GM21737 (cell line): Measurements from ENCODE around the gene EPAS1.

Source experiments
- ATAC-seq: cut with Tn5 transposase; IDR thresholded peaks from one replicate; pipeline ENCODE4 v1.9.1; 2021; ENCODE audit warnings: mild to moderate bottlenecking, moderate library complexity; ENCODE audit not compliant: unreplicated experiment

Gene EPAS1

DNA sequence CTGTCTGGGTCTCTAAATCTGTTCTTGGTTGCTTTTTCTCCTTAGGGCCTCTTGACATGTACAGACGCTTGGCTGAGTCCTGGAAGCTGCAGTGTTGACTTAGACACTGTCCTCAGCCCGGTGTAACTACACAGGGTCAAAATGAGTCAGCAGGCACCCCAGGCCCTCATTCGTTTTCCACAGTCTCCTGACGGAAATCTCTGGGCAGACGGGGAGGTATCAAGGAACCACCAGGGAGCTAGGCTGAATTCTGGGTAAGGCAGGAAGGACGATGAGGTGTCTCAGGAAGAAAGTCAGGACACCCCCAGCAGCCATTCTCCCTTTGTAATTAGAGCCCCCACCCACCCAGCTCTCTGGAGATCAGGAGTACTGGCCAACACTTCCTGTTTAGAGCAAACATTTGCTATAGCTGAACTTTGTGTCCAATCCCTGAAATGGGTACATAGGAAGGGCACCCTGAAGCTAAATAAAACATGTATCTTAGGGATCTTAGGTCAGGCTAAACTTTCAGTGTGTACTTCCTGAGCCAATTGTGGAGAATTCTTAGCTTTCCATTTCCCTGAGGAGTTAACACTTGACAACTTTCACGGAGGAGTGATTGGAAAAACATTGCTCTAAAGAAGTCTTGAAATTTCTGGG, 23.9 kb upstream of the EPAS1 start:
- ATAC-seq, result no peak

DNA sequence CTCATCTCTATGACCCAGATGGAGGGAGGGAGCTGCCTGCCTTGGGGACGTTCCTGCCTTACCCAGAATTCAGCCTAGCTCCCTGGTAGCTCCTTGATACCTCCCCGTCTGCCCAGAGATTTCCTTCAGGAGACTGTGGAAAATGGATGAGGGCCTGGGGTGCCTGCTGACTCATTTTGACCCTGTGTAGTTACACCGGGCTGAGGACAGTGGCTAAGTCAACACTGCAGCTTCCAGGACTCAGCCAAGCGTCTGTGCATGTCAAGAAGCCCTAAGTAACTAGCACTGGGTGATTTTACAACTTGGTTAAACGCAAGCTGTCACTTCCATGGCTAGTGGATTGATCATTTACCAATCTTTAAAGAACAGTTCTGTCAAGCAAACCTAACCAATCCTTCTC, 23.3 kb upstream of the EPAS1 start:
- ATAC-seq, result no peak

DNA sequence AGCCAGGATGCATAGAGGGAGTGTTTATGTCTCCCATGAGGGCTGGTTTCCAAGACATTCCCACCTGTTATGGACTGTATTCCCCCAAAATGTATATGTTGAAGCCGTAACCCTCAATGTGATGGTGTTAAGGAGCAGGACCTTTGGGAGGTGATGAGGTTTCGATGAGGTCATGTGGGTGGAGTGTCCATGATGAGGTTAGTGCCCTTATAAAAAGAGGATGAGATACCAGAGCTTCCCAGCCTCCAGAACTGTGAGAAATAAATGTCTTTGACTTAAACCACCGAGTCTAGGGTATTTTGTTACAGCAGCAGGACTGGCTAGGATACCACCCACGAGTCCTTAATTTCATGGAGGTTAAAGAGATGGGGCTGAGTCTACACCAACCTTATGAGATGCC, 22.6 kb upstream of the EPAS1 start:
- no peak for ATAC-seq

- no peak for ATAC-seq
Observed at GRCh38 chr2:46275995-46276394, 21.2 kb upstream of the EPAS1 start.

- ATAC-seq, result no peak
Observed at GRCh38 chr2:46276642-46277041, 20.6 kb upstream of the EPAS1 start.

DNA sequence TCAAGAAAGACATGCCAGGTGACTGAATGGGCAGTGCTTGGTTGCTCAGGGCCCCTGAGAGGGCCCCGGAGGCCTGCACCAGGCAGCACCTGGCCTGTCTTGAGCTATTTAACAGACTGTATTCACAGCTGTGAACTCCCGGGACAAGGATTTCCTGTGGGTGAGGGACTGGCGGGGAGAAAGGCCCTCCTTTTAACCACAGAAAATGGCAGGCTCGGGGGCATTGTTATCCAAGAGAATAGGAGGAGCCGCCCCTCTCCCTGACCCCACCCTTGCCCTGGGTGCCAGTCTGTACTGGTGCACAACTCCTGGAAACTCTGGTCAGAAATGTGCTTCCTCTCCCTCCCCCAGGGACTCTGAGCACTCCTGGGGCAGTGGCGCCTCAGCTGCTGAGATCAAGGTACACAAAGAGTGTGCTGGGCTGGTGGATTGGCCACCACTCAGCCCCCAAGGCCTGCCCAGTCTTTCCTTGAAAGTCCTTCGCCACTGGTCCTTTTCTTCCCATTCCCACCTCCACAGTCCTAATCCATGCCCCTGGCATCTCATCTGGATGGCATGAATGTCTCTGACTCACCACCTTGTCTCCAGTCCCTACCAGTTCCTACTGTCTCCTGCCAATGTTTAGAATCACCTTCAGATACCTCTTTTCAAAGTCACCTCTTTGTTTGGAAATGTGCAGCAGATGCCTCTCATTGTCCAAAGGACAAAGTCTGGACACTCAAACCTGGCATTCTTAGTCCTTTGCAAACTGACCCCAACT, 19.6 kb upstream of the EPAS1 start:
- ATAC-seq, result no peak

GRCh38 chr2:46278952-46279351, 18.3 kb upstream of the EPAS1 start:
- no peak for ATAC-seq

DNA sequence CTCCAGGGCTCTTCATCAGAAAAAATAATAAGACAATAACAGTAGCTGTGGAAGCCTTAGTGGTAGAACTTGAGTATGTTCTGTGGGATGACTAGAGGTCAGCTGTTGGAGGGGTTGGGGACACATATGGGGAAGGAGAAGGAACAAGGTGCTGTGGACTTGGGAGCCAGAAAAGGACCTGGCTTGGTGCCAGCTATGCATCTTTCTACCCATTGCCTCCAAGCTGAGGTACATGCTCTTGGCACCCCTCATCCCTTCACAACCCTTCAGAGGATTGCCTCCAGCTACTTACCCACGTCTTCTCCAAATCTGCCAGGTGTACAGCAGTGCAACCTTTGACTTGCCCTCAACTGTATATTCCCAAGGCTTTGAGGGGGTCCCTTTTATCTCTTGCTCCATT, 15.3 kb upstream of the EPAS1 start:
- no peak for ATAC-seq

DNA sequence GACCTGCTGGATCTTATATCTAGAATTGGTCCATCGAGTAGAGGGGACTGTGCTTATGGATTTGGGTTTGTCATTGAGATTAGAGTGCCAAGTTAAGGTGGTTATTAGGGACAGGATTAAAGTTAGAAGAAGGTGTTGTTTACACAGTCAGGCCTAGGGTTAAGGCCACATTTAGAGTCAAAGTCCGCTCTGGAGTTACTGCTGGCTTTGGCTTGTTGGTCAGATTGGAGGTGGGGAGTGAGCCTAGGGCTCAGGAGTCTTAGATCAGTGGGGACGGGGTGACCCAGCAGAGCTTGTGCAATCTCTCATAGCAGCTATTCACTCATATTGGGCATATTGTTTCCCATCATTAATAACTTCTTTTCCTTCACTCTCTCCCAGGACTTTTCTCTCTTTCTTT, 13.5 kb upstream of the EPAS1 start:
- no peak for ATAC-seq

DNA sequence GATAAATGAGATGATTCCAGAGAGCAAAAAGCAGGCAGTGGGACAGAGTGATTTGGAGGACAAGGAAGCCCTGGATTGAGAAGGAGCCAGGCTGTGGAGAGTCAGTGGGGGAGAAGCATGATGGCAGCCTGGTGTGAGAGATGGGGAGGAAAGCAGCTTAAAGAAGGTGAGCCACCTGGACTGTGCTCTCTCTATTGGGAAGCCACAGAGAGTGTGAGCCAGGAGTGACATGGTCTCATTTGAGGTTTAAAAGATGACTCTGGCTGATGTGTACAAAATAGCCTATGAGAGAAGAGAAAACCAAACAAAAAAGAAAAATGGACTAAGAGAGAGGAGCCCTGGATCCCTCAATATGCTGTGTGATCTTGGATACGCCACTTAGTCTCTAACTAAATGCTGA, 12.9 kb upstream of the EPAS1 start:
- ATAC-seq, result no peak

- no peak for ATAC-seq
Observed at GRCh38 chr2:46284796-46285195, 12.4 kb upstream of the EPAS1 start.

DNA sequence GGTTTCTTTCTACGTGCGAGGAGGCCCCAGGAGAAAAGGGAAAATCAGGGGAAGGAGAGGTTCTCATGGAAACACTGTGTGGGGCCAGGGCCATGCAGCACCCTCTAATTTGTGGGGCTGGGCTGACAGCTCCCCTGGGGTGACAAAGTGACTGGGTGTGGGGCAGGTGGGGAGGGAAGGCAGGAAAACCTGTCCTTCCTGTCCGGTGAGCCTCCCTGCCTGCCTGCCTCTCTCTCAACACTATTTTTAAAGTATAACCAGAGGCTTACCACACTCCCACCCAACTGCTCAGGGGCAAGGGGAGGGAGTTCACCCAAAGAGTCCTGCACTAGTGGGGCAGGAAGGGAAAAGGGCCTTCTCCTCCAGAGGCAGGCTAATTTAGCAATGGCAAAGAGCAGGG, 10.5 kb upstream of the EPAS1 start:
- no peak for ATAC-seq

DNA sequence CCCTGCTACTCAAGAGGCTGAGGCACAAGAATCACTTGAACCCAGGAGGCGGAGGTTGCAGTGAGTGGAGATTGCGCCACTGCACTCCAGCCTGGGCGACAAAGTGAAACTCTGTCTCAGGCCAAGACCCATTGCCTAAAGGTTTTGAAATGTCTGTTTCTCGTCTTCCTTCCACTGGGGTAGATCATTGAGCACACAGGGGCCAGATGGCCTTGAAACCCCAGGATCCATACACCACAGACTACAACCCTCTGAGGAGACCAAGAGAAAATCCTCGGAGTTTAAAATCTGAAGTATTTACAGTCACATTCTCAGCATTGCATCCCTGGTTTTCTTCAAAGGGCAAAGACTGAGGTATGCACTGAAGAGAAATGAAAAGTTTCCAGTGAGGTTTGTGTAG, 7.1 kb upstream of the EPAS1 start:
- ATAC-seq, result no peak

GRCh38 chr2:46293466-46293865, 3.7 kb upstream of the EPAS1 start:
- no peak for ATAC-seq

DNA sequence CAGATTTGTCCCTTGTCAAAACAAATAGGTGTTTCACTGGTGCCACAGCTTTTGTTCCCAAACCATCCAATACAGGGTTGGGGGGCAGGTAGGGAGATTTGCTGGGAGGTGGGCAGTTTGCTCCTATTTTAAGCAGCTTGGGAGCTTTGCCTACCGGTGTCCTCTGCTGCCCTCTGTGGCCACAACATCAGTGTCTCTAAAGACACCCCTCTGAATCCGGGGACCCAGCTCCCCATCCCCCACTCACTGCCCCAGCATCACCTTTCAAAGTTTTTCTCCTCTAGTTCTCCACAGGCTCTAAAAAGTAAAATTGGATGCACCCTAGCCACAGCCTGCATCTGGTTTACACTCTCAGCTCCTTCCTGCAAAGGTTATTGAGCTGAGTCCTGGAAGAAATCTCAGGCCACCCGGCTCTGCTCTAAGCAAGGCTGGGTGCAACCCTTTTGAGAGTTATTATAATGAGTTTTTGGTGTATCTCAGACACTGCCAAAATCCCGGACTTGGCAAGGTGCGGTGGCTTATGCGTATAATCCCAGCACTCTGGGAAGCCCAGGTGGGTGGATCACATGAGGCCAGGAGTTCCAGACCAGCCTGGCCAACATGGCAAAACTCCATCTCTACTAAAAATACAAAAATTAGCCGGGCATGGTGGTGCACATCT, 2.9 kb upstream of the EPAS1 start:
- no peak for ATAC-seq

DNA sequence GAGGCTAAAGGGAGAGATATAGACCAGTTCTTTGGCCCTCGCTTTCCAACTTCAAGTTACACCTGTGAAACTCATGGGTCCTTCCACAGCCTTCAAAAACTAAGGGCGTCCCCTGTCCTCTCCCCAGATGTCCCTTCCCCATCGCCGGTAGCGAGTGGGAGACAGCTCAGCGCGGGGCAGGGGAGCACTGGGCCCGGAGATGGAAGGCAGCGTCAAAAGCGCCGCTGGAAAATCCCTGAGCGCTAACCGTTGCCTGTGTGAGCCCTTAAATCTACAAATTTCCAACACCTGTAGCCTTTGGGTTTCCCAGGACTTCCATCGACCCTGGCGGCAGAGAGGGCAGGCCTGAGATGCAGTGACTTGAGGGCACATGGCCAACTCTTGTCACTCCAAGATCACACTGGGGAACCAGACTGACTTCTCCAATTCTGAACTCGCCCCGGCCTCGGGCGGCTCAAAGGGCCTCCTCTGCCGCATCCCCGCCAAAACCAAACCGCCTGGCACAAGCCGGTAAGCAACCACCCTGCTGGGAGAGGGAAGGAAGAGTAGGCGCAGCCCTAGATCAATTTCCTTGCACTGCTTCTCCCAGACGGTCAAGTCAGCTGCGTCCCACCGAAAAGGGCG, 879 bp upstream of the EPAS1 start:
- ATAC-seq, result no peak

DNA sequence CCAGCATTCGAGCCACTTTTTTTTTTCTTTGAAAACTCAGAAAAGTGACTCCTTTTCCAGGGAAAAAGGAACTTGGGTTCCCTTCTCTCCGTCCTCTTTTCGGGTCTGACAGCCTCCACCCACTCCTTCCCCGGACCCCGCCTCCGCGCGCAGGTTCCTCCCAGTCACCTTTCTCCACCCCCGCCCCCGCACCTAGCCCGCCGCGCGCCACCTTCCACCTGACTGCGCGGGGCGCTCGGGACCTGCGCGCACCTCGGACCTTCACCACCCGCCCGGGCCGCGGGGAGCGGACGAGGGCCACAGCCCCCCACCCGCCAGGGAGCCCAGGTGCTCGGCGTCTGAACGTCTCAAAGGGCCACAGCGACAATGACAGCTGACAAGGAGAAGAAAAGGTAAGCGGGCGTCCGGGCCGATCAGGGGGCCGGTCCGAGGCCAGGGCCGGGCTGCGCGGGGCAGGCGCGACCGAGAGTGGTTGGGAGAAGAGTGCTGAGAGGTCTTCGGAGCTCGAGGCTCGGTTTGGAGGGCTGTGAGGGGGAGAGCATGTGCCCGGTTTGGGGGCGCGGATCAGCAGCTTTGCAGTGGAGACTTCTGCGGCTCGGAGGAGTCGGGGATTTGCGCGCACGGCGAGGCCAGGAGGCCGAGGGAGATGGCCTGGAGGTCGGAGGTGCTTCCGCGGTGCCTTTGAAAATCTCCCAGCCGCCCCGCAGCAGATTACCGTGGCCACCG, 502 bp downstream of the EPAS1 start:
- ATAC-seq, result peak; percentile 42

DNA sequence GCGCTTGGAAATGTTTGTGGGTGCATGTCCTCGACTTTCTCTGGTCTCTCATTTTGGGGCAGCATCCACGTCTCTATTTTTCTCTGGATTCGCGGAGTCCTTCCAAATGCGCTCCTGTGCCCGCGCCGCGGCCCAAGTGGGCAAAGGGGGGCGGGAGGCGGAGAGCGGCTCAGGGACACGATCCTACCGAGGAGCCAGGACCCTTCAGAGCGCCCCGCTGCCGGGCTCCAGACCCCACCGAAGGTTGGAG, 990 bp downstream of the EPAS1 start:
- ATAC-seq, result no peak

DNA sequence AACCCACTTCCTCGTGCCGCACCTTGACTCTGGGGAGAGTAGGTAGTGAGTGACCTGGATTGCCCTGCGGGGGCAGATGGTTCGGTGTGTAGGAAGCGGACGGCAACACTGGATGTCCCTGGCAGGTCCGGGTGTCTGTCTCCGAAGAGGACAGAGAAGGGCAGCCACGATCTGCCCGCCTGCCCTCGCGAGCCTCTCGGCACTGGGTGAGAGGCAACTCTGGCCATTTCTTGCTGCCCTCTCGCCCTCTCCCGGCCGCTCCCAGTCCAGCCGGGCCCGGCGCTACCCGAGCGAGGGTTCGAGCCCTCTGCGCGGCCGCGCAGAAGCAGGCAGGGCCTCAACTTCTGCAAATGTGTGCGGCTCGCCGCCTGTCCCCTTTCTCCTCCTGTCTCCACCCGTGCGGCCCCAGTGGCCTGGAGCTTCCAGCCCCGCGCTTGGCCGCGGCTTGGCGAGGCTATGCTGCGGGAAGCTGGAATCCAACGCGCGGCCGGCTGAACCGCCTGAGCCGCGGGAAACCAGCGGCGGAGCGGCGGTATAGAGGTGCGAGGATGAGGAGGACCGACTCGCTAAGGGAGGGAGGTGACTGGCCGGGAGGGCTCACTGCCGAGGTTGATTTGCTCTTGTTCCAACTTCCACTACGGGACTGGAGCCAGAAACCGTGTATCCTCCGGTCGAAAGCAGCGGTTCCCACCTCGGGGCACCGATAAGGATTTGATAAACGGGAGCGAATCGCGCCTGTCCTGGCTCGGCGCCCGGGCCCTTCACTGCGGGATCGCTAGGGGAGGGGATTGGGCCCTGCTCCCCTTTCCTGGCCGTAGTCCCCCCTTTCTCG, 1.5 kb downstream of the EPAS1 start:
- ATAC-seq, result no peak

DNA sequence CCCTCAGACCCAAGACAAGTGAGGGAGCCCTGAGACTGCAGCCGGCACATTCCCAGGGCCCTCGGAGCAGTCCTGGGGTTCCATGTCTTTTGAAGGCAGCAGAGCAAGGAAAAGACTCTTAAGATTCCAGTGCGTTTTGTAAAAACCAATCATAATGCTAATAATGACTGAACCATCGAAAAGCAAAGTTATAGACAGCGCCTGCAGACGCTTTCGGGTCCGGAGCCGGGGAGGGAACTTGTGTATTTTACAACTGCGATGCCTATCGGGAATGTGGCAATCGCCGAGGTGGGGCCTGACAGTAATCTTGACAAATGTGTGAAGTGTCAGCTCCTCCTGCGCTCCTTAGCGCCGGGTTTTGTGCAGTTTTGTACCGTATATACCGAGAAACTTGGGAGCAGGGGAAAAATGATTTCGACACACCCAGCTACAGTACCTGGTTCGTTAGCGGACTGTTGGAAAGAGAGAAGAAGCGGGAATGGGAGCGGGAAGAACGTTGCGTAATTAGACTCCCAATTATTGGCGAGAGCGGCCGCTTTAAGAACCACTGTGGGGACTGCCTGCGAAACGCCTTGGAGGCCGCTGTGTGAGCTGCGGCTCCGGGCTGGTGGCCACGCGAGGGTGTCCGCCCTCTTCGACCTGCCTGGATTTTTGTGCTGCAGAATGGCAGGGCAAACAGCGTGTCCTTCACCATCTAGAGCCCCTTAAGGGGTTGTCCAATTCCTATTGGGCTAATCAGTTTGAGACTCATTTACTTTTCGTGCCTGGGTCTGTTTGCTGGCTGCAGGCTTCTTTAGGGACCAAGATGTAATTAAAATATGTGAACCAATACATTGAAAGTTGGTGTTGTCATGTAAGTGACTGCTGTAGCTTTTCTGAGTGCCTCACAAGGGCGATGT, 2.4 kb downstream of the EPAS1 start:
- no peak for ATAC-seq
